ENCODE data around the gene MYOCD. TPM values are rescaled to one million over a fixed set of nuclear protein-coding genes. Genes with fewer than 3 reads are reported as not detected.

MYOCD gene
- total RNA-seq, 1 experiment from 2014 or later: not detected

DNA sequence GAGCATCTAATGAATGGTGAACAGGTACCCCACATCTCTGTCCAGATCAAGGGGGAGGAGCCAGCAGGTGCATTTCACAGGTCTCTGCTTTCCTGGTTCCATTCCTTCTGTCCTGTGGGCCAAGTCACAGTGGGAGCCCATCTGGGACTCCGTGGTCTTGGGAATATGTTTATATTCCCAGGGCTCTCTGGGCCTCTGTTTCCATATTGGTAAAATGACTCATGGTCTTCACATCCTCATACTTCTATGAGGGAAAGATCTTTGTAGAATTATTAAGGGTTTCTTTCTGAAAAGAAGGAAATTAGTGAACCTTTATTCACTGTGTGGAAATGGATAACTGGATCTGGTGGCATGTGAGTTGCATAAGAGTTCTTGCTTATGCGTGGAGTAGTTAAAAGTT is 6.2 kb downstream of the MYOCD start:
- TF ChIP-seq CTCF (IDR thresholded peaks at IDR 0.05) (no peak), SIN3A (IDR thresholded peaks at IDR 0.05; ENCODE audit: borderline replicate concordance, insufficient read depth, low read depth, low read length) (no peak), REST (IDR thresholded peaks at IDR 0.05; ENCODE audit: insufficient read depth in 1 of 2, low read depth in 2 of 2, low read length in 1 of 2) (no peak), POLR2AphosphoS5 (IDR thresholded peaks at IDR 0.05; ENCODE audit: low read depth, low read length) (no peak), TCF7L2 (IDR thresholded peaks at IDR 0.05; ENCODE audit: low read depth, low read length) (no peak)
- Histone ChIP-seq H3K27me3 (ENCODE audit: control insufficient read depth, insufficient read depth, low read length) (peaks cover 3% of the 10 kb centered on the region; the same call in 1 of the 2 replicates), H3K36me3 (ENCODE audit: control insufficient read depth, insufficient read depth, low read length) (no peaks in the 10 kb centered on the region), H3K9me3 (ENCODE audit: control insufficient read depth, insufficient read depth, low read depth, low read length) (no peaks in the 10 kb centered on the region), H3K4me3 (ENCODE audit: low read depth in 2 of 2, low read length in 2 of 2) (no peak overlapping the region), H3K4me1 (ENCODE audit: control insufficient read depth, insufficient read depth, low read length) (no peaks in the 10 kb centered on the region), H3K27ac (ENCODE audit: low read length) (no peak overlapping the region)
- ChIA-PET POLR2A (no interaction called here), CTCF (no interaction called here)
- intact Hi-C loops (cut with micrococcal nuclease; ENCODE audit: unreplicated experiment) (no loop called here), in situ Hi-C loops (cut with HindIII; ENCODE audit: low pct_unique_long_range_greater_than_20kb, low sequenced_read_pairs) (no loop called here)
- no peak for ATAC-seq
- BruUV-seq (replicated peaks): no TSS peak
- DNase-seq (ENCODE audit: low read depth, low spot score): no peak

GRCh38 chr17:12672947-12673346 is 7.3 kb downstream of the MYOCD start:
- no peaks in the 10 kb centered on the region for H3K36me3 ChIP-seq (ENCODE audit: control insufficient read depth, insufficient read depth, low read length)
- no TSS peak for BruUV-seq (replicated peaks)
- no peak overlapping the region for H3K4me3 ChIP-seq (ENCODE audit: low read depth in 2 of 2, low read length in 2 of 2)
- ChIA-PET CTCF (no interaction called here), POLR2A (no interaction called here)
- no peaks in the 10 kb centered on the region for H3K27me3 ChIP-seq (ENCODE audit: control insufficient read depth, insufficient read depth, low read length)
- no peak overlapping the region for H3K27ac ChIP-seq (ENCODE audit: low read length)
- intact Hi-C loops (cut with micrococcal nuclease; ENCODE audit: unreplicated experiment) (no loop called here), in situ Hi-C loops (cut with HindIII; ENCODE audit: low pct_unique_long_range_greater_than_20kb, low sequenced_read_pairs) (no loop called here)
- no peak for TF ChIP-seq CTCF (IDR thresholded peaks at IDR 0.05)
- no peak for TF ChIP-seq TCF7L2 (IDR thresholded peaks at IDR 0.05; ENCODE audit: low read depth, low read length)
- no peak for TF ChIP-seq POLR2AphosphoS5 (IDR thresholded peaks at IDR 0.05; ENCODE audit: low read depth, low read length)
- TF ChIP-seq REST (IDR thresholded peaks at IDR 0.05; ENCODE audit: insufficient read depth in 1 of 2, low read depth in 2 of 2, low read length in 1 of 2): no peak
- TF ChIP-seq SIN3A (IDR thresholded peaks at IDR 0.05; ENCODE audit: borderline replicate concordance, insufficient read depth, low read depth, low read length): no peak
- no peak for DNase-seq (ENCODE audit: low read depth, low spot score)
- H3K9me3 ChIP-seq (ENCODE audit: control insufficient read depth, insufficient read depth, low read depth, low read length): no peaks in the 10 kb centered on the region
- H3K4me1 ChIP-seq (ENCODE audit: control insufficient read depth, insufficient read depth, low read length): no peaks in the 10 kb centered on the region
- ATAC-seq: no peak

All from Panc1 (cell line).